HG03064 (cell line): Measurements from ENCODE around the gene PXMP2.

ENCODE experiments used
- ATAC-seq: cut with Tn5 transposase; IDR thresholded peaks from one replicate; pipeline ENCODE4 v1.9.1; 2021; ENCODE audit warnings: low read depth; ENCODE audit not compliant: unreplicated experiment

The PXMP2 gene

GRCh38 chr12:132719954-132720324 is 32.6 kb downstream of the PXMP2 start:
- no peak for ATAC-seq

DNA sequence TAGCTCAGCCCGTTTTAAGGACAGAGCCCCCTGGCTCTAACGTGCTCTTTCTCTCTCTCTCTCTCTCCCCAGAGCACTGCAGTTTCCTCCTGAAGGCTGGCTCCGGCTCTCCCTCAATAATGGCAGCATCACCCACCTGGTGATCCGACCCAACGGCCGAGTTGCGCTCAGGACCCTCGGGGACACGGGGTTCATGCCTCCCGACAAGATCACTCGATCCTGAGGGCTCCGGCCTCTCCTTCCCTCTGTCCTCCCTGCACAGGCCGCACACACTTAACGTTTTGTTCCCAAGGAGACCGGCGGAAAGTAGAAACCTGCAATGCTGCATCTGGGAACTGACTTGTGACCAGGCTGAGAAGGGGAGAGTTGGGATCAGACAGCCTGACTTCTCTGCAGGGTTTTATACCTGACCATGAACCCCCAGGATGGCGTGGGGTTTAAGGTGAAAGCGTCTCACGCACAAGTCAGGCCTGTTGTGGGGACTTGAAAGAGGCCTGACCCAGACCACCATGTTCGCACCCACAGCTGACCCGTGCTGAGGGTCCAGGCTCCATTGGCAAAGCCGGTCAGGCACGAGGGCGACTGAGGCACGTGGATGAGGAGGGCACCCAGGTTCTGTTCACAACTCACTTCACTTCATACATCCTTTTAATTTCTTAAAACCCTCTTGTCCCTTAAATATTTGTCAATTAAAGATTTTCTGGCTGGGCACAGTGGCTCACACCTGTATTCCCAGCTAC is 33.4 kb downstream of the PXMP2 start:
- ATAC-seq, result no peak

DNA sequence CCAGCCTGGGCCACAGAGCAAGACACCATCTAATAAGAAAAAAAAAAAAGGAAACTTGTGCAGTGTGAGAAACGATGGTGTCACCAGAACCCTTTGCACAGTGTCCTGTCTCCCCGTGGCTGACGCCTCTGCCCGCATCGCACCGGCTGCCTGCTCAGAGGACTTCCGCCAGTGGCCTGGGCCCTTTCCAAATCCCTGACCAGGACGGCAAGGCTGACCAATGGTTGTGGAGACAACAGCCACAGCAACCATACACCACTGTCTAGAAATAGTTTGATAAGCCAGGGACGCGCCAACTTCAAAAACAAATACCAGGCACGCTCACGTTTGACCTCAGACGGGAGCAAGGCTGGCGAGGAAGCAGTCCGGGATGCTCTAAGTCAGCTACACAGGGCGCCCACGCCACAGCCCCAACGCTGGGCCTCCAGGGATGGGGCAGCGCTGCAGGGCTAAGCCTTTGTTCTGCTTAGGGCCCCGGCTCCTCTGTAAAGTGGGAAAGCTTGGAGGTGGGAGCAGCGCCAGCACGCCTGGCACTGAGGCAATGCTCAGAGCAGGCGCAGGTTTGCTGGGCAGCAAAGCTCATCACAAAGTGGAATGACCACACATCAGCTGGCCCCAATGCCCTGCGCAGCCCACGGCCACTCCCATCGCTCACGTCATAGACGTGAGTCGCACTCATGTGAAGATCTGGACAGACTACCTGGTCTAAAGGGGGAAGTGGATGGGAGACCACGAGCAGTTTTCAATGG is 35.8 kb downstream of the PXMP2 start:
- ATAC-seq, result no peak

DNA sequence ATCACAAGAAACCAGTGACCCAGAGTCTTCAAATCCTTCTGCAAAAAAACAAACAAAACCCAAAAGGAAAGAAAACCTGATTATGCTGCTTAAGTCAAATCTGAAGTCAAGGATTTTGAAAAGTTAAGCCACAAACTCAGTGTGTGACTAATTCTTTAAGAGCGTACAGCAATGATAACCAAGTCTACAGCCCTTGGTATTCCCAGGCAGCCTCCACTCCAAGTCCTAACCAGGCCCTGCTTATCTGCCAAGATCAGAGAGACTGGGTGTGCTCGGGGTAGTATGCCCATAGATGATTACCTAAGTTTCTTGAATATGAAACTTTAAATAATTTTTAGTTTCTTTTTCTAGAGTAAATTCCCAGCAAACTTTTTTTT is 36.4 kb downstream of the PXMP2 start:
- ATAC-seq, result no peak

GRCh38 chr12:132724506-132725241 is 37.3 kb downstream of the PXMP2 start:
- ATAC-seq, result no peak

DNA sequence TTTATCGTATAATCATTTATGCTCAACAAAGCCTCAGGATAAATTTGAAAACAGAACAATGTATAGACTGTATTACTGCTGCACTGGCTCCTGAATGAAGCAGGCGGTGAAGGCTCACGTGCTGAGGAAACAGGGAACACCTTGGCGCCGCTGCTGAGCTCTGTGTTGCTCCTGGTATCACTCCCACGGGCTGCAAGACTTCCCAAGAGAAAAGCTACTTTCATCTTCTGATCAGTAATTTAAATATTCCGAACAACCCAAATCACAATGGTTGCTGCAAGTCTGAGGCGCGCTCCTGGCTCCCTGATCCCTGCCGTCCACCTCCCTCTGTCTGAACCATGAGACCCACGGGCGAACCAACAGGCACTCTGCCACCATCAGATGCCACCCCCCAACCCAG is 39.0 kb downstream of the PXMP2 start:
- ATAC-seq, result no peak

- no peak for ATAC-seq
Observed at GRCh38 chr12:132727091-132727794, 39.9 kb downstream of the PXMP2 start.

DNA sequence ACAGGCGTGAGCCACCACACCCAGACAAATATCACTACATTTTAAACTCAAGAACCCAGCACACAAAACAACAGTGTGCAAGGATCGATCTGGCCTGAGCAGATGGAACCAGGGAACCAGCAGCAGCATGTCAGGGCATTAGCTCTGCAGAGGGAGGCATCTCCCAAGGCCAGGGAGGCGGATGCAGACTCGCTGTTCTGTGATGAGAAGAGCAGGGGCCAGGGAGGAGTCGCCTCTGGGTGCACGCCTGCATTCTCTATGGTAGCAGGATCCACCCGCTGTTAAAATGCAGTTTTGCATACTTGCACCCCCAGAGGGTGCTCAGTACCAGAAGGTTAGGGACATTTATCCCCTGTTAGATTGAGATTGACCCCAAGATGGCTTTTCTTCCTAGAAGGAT is 41.1 kb downstream of the PXMP2 start:
- no peak for ATAC-seq

DNA sequence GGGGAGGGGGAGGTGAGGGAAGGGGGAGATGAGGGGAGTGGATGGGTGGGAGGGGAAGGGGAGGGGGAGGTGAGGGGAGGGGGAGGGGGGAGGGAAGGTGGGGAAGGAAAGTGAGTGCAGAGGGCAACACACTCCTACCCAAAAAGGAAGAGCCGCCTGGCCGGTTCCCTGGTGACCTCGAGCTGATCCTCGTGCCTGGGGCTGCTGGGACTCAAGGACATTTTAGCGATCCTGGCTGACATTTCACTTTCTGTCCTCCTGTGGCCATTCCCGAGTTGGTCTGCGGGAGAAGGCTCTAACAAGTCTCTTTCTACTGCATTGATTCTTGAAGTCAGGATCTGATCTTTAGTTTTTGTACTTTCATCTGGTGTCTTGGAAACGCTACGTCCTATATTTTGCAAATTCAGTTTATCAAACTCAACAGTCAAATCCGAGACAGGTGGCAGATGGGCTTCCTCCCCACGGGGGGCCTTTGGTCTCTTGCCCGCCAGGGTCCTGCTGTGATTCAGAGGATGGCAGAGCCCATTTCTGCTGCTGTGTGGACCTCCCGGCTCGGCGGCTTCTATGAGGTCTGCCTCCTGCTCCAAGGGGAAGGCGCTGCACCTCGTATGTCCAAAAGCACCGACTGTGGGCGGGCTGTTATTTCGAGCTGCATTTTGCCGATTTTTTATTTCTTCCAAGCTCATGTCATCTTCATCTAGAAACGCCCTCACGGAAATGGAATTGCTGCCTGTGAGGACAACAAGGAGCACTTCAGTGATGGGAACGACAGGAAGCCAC is 42.3 kb downstream of the PXMP2 start:
- ATAC-seq, result no peak

DNA sequence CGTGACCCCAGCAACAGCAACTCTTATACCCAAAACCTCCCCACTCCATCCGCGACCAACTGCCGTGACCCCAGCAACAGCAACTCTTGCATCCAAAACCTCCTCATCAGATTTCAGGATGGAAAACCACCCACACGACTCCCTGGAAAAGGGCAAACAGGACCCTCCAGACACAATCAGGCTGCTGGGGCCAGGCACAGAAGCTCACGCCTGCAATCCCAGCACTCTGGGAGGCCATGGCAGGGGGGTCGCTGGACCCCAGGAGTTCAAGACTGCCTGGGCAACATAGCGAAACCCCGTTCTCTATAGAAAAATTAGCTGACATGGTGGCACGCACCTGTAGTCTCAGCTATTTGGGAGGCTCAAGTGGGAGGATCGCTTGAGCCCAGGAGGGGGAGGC is 43.0 kb downstream of the PXMP2 start:
- ATAC-seq, result no peak

- ATAC-seq, result no peak
Observed at GRCh38 chr12:132731574-132731973, 44.2 kb downstream of the PXMP2 start.

DNA sequence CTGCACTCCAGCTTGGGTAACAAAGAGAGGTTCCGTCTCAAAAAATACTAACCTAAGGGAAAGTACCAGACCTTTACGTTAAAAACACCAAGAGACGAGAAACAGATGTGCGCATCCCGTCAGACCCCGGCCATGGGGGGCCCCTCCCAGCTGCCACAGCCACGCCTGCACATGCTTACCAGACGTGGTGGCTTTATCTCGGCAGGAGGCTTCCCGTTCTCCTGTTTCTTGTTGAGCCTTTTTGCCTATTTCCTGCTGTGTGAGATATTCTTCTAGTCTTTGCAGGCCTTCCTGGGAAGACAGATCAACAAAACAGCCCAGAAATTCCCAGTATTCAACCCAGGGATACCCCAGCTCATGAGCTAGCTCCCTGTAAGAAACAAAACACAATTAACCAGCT is 46.8 kb downstream of the PXMP2 start:
- no peak for ATAC-seq

- ATAC-seq, result no peak
Observed at GRCh38 chr12:132735496-132735895, 48.1 kb downstream of the PXMP2 start.

- ATAC-seq, result no peak
Observed at GRCh38 chr12:132736378-132736777, 49.0 kb downstream of the PXMP2 start.

GRCh38 chr12:132736913-132737312 is 49.5 kb downstream of the PXMP2 start:
- ATAC-seq, result no peak

DNA sequence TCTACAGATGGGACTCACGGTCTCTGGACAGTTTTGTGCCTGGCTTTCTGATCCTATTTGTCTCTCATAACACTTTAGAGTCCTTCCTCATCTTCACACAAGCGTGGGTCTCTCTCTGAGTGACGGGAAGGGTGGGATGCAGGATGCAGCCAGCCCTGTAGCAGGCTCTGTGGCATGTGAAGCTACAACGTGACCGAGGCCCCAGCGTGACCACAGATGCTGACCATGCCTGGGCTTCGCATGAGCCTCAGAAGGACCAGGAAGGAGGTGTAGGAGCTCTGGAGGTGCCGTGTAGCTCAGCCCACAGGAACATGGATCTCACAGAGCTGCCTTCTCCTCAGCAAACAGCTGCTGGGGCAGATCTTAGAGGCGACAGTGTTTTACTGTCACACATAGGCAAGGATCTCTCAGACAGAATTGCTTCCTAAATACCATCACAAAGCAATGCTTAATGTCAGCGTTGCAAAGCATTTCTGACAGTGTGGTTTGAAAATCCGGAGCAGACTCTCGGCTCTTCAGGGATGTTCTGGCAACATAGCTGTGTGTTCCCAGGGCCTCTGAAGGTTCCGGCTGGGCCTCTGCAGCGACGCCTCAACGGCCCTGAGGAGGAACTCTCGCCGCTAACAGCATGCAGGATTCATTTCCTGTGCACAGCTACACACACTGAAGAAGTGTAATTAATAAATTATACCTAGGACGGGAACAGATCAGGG is 52.4 kb downstream of the PXMP2 start:
- ATAC-seq, result no peak

- no peak for ATAC-seq
Observed at GRCh38 chr12:132740313-132740646, 52.9 kb downstream of the PXMP2 start.

GRCh38 chr12:132740652-132741051 is 53.3 kb downstream of the PXMP2 start:
- no peak for ATAC-seq

GRCh38 chr12:132741620-132742019 is 54.2 kb downstream of the PXMP2 start:
- no peak for ATAC-seq

DNA sequence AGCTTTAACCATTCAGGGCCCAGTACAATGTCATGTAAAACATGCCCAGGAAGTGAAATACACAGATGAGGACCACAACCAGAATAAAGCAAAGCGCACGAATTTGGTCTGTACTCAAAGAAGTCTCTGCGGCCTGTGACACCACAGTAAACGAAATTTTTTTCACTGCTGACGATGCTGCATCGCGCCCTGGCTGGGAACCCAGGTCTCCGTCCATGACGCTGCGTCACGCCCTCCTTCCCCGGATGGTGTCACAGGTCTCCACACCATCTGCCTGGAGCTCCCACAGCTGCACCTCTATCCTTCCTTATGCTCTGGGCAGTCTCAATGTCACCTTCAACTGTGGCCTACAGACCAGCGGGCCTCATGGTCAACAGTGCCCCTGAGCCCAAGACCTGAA is 56.4 kb downstream of the PXMP2 start:
- ATAC-seq, result no peak
